Testis (tissue), 2 donors: ENCODE results near the gene GRIK2.

Experiments used
- CTCF ChIP-seq, 3 experiments: fragments of 450-650 bp in 2 of 3; fragments of 200-600 bp in 1 of 3; sonication (generic) in 1 of 3; IDR thresholded peaks; one replicate each; pipeline ENCODE4 v1.5.1; 2016 to 2019; ENCODE audit warnings: antibody characterized with exemption in 3 of 3, mild to moderate bottlenecking in 2 of 3, moderate library complexity in 1 of 3
- POLR2A ChIP-seq: fragments of 450-650 bp; IDR thresholded peaks from one replicate; pipeline ENCODE4 v1.6.1; 2017; ENCODE audit warnings: antibody characterized with exemption, mild to moderate bottlenecking, moderate library complexity

DNA sequence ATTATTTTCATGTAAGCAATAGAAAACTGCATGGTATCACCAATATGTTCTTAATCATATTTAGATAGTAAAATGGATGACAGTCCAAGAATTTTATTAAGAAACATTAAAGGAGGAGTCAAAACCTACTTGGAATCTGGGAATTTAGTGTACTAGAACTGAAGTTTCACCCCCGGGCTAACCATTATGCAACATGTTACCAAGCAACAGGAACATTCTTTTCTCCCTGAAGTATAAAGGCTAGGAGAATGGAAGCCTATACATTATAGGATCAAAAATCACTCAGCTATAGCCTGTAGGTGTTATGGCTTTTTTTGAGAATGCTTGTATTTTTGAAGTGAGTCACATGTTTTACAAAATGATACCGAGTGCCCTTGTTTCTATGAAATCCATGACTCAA lies 538.3 kb downstream of the GRIK2 start:
- TF ChIP-seq CTCF (IDR thresholded peaks at IDR 0.05) (no peak), POLR2A (no peak)
